ENCODE data around the gene TMEM117.
"Not testable (repeated sequence)": the region's sequence is repeated elsewhere in the genome, so short reads cannot be mapped to it uniquely, and the experiment has no call there.

TMEM117 gene

DNA sequence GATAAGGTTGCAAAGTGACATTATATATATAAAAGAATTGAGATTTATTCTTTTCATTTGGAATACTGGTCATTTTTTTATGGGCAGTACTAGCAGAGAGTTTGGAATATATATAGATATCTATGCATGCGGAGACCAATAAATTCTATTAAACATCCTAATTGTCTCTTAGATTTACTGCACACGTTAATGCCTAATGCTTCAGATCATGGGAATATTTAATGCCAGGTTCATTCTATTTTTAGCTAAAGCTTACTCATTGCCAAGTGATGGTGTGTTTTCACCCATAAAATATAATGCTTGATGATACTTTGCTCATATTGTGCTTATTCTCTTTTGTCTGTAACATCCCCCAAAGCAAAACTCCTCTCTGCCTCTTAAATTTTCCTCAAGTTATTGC, 264.4 kb downstream of the TMEM117 start:
- DNase-seq (ENCODE audit: low read depth): no peak

DNA sequence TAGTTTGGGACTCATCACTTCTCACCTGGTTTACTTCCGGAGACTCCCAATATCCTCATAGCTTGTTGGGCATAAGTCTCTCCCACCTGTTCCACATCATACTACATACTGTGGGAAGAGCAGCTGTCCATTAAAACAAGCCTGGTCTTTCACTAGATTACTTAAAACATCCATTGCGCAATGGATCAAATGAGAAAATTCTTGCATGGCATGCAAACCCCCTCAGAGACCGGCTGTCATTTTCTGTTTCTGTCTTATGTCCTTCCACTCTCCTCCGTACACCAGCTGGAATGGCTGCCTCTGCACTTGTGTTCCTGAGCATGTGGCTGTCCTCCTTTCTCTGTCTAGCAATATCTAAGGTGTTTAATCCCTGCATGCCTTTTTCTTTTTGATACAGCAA, 265.6 kb downstream of the TMEM117 start:
- no peak for DNase-seq (ENCODE audit: low read depth)

DNA sequence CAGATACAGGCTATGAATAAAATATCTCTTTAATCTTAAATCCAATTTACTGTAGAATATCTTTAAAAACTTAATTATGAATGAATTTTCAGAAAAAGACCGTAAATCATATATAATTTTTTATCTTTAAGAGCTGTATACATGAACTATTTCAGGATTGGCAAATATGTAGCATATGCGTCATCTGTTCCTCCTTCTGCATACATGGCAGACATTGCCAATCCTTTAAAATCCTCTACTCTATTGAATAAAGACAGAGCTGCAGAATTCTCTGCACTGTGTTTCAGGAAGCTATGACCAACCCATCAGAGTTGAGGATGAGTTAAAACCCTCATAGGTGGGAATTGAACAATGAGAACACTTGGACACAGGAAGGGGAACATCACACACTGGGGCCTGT, 279.0 kb downstream of the TMEM117 start:
- DNase-seq (ENCODE audit: low read depth): no peak

DNA sequence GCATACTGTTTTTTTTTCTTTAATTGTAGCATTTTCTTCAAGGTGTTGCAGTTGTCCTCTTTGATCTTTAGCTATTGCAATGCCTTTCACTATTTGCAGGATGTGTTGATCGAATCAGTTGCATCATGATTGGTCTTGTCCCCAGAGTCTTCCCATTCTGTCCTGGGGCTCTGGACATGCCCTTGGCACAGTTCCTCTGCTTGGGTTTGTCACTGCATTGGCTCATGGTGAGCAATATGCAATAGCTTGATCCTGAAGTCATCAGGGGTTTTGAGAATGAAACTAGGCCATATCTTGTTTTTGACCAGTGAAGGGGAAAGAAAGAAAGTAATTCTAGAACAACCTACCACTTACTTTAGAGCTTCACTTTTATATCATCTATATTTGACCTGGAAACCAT, 281.5 kb downstream of the TMEM117 start:
- DNase-seq (ENCODE audit: low read depth): peak; percentile 3

DNA sequence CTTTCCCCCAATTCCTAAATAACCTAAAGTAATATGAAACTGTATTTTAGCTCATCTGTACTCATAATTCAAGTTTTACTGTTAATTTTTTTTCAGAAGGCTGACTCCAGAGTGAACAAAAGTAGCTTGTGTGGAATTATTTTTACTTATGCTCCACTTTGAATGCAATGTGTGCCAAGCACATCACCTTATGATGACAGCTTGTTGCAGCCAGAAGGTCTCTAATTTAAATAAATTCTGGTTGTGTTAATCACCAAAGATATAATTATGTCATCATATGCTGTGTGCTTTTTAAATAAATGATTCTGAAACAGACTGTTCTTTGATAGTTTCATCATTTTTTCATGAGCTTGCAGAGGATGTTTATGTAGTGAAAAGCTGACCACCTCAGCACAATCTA, 283.1 kb downstream of the TMEM117 start:
- DNase-seq (ENCODE audit: low read depth): no peak

DNA sequence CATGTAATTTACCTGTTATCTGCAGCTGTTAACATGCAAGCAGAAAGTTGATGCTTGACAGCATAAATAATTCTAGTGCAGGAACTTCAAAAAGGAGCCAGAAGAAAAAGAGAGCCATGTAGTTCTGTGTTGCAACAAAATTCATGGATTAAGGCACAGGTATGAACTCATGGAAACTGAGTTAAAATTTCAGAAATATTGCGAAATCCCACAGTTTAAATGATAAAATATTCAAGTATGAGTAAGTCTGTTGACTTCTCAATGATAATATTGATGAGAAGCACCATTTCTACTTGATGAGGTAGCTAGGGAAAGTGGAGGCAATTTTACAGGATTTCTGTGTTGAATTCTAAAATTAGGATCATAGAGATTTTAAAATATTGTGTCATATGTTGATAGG, 290.9 kb downstream of the TMEM117 start:
- DNase-seq (ENCODE audit: low read depth): no peak

DNA sequence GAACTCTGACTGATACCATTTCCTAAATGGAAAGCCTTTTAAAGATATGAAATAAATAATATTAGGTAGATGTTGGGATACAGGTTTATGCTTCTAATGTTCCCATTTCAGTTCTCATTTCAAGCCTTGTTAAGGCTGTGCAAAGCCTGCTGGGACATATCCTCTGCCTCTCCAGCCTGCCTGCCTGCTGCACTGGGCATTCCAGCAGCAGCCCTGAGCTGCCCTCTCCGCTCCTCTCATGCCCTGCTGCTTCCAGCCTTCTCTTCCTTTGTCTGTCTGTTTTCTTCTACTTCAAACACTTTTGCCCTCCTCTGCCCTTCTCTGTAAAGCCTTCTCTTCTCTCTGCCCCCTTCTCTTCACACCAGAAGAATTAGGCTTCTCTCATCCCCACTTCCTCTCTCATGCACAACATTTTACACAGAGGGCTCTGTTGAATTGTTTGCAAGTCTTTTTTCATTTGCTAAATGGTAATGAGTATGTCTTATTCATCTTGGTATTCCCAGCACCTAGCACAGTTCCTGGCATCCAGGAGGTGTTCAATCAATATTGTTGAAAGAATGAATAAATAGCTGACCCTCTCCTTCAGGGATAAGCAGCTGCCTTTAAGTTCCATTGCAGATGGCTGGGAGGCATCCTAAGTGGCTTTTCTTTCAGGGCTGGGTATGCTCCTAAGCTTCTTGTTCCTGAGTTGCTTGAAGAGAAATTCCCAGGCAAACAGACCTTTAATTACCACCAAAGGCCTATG, 292.3 kb downstream of the TMEM117 start:
- no peak for DNase-seq (ENCODE audit: low read depth)

DNA sequence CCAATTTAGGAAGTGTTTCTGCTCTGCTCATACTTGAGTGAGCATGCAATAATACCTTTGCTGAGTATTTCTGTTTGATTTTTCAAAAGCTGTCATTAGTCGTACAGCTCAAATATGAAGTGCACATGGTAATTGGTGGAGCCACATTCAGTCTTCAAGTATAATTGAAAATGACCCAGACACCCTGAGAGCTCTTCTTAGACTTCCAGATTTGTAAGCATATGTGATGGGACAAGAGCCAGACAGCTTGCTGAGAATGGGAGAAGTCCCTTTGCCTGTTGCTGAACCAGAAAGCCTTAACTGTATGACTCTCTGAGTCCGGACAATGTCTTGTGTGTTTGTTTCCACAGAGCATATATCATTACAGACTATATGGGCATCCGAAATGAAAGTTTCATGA, 307.3 kb downstream of the TMEM117 start:
- DNase-seq (ENCODE audit: low read depth): no peak

DNA sequence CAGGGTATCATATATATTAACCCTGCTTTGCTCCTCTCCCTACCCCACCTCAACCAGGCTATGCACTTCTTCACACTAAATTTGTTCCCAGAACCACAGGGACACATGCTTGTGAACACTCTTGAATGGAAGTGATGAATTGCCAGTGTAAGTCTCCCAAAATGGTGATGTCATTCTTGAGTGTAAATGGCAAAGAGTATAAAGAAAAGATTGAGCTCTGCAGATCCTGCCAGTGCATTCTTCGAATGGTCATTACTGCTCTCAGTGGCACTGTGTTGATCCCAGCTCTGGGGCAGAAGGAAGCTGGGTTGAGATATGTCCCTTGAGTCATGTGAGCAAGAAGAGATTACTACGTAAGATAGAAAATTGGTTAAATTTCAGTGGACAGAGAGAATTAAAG, 313.1 kb downstream of the TMEM117 start:
- DNase-seq (ENCODE audit: low read depth): no peak

DNA sequence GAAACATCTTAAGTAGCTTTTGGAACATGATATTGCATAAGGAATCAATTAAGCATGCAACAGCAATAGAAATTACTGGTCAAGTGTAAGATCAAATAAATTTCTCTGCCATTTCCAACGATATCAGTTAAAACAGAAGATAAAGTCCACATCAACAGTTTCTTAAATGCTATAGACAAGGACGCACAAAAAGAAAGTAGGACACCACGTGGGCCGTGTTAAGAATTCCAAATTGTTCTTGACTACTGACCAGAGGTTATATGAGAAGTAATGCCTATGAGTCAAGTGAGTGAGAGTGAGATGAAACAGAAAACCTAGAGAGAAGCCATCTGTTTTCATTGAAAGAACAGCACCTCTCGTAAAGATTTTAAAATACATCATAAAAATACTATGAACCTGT, 318.2 kb downstream of the TMEM117 start:
- peak; percentile 9 for DNase-seq (ENCODE audit: low read depth)

DNA sequence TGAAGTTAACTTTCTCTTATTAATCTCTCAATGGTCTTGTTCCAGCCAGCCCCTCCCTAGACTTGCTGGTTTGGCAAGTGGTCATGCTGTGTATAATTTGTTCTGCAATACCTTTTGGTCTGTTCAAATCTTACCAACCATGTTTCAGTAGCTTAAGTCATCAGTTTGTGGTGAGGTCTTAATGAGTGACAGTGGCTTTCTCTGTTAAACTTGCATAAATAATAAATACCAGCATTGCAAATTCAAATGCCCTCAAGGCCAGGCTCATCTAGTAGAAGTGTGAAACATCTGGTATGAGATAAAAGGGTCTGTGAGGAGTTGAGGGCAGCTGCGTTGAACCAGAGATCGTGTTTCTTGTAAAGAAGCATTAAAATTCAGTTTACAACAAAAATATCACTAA, 319.5 kb downstream of the TMEM117 start:
- no peak for DNase-seq (ENCODE audit: low read depth)

DNA sequence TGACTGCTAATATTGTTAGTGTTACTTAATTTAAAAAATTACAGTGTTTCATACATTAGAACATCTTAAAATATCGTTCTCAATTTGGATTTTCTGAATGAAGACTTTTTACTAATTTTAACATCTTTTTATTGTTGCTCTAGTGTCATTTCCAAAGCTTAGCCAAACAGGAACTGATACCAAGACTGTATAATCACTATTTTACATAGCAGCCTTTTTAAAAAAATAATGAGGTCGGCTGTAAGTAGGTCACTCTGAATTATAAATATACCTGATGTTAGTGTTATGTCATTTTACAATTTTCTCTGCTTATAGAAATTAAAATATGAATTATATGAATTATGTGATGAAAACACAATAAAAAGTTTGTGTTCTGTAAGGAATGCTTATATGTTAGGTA, 321.5 kb downstream of the TMEM117 start:
- no peak for DNase-seq (ENCODE audit: low read depth)

DNA sequence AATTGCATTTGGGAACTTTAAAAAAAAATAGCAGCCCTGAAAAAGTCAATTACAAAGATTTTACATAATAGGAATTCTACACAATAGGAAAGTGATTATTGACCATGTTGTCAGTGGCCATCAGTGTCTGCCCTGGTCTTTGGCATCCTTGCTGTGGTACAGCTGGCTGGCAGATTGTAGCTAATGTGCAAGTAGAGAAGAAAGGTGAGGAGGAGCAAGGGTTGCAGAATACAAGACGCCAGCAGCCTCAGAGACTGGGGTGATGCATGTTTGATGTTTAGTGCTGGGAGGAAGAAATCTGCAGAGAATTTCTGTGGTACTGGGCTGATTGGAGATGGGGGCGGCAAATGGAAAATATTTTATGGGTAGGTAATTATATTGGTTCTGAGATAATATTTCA, 322.9 kb downstream of the TMEM117 start:
- no peak for DNase-seq (ENCODE audit: low read depth)

DNA sequence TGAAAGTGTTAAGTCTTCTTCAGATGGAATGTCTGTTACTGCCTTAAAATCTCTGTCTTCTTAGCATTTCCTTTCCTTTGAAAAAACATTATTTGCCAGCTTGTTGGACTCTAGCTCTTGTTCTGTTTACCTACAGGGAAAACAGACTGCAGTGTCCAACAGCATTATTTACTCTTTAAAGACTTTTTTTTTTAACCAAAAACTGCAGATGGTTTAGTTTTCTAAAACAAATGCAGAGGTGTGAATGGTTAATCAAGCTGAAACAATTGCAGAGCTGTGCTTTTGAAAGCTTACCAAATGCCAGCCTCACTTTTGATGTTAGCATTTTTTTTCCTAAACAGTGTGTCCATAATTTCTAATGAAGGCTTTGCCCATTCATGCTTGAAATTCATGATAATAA, 323.3 kb downstream of the TMEM117 start:
- no peak for DNase-seq (ENCODE audit: low read depth)

DNA sequence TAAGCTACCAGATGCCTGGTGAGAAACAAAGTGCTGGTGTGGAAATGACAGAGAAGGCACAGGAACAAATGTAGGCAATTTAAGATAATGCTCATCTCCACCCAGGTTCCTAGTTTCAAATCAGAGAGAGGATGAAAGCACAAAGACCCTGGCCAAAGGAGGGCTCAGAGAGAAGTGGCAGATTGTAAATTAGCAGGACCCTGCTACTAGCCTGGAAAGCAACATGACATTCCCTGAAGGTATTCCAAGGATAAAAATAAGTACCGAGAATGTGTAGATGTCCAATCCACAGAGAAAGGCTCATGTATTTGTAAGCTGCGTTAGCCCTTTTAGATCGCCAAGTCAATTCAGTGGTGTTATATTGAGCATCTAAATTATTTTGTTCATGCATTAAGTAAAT, 324.0 kb downstream of the TMEM117 start:
- DNase-seq (ENCODE audit: low read depth): no peak

DNA sequence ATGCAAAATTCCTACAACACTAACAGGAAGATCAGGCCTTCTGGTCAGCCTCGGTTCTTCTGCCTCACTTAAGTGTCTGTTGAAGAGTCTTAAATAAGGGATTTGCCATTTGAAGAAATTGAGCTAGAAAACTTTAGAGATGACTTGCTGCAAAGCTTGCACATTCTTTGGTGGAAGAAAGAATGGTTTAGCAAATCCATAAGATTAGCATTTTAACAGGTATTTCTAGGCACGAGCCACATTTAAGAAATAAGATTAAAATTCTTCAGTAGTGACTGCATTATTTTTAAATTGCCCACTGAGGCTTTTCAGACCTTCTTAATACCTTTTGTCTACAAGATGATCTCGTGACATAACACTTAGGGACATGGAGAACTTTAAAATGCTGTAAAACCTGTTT, 327.1 kb downstream of the TMEM117 start:
- no peak for DNase-seq (ENCODE audit: low read depth)

DNA sequence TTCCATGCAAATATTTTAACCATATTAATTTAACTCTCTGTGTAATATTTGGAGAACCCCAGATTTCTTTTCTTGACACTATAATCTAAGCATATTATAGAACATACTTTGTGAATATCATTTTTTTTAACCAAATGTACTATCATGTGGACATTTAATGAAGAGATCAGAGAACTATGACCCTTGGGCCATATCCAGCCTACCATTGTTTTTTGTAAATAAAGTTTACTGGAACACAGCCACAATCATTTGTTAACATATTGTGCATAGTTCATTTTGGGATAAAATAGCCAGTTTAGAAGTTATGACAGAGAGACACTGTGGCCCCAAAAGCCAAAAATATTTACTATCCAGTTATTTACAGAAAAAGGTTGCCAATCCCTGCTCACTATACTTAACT, 338.2 kb downstream of the TMEM117 start:
- DNase-seq (ENCODE audit: low read depth): no peak

DNA sequence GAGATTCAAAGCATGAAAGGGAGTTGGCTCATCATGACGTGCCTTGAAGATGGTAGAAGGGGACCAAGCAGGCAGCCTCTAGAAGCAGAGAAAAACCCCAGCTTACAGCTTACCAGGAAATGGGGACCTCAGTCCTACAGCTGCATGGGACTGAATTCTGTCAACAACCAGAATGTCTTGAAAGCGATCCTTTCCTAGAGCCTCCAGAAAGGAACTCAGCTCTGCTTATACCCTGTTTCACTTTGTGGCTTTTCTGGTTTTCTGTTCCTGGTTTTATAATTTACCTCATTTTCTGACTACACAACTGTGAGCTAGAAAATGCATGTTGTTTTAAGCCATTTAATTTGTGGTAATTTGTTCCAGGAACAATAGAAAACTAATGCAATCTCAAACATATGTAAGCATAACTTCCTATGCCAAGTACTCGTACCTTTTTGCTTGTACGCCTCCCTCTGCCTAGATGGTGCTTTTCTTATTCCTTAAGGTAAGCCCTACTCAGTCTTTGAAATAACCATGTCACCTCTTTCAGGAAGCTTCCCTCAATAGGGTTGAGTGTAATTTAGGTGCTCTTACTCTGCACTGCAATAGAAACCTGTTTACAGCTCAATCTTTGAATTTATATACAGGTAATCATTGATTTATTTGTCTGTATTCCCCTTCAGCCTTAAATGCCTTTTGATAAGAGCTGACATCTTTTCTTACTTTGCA, 348.8 kb downstream of the TMEM117 start:
- DNase-seq (ENCODE audit: low read depth): no peak

DNA sequence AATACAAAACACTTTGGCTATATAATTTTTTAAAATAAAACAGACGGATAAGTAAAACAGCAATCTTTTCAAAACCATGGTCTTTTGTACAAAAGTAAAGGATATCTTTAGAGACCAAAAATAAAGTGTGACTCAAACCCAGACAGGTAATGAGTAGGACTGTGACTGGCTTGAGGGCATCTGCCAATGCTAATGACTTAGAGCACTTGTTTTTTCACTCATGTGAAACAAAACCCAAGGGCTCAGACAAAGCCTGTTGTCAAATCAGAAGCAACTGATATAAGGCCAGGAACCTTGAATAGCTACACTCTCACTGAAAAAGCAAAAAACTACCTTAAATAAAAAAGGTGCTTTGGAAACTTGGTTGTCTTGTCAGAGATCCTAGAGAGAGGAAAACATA, 357.4 kb downstream of the TMEM117 start:
- DNase-seq (ENCODE audit: low read depth): no peak

DNA sequence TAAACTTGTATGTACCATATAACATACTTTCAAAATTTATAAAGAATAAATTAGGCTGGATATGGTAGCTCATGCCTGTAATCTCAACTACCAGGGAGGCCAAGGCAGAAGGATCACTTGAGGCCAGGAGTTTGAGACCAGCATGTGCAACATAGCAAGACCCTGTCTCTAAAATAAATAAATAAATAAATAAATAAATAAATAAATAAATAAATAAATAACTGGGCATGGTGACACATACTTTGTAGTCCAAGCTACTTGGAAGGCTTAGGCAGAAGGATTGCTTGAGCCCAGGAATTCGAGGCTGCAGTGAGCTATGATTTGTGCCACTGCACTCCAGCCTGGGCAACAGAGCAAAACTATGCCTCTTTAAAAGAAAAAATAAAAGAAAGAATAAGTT, 359.8 kb downstream of the TMEM117 start:
- not testable (repeated sequence) for DNase-seq (ENCODE audit: low read depth)

DNA sequence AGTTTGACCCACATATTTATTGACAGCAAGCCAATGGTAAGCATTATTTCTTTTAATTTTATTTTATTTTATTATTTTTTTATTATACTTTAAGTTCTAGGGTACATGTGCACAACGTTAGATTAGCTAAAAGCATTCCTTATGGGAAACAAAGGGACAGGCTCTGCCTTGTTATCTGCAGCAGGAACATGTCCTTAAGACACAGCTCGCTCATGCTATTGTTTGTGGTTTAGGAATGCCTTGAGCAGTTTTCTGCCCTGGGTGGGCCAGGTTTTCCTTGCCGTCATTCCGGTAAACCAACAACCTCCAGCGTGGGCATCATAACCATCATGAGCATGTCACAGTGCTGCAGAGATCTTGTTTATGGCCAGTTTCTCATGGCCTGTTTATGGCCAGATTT, 370.2 kb downstream of the TMEM117 start:
- no peak for DNase-seq (ENCODE audit: low read depth)

DNA sequence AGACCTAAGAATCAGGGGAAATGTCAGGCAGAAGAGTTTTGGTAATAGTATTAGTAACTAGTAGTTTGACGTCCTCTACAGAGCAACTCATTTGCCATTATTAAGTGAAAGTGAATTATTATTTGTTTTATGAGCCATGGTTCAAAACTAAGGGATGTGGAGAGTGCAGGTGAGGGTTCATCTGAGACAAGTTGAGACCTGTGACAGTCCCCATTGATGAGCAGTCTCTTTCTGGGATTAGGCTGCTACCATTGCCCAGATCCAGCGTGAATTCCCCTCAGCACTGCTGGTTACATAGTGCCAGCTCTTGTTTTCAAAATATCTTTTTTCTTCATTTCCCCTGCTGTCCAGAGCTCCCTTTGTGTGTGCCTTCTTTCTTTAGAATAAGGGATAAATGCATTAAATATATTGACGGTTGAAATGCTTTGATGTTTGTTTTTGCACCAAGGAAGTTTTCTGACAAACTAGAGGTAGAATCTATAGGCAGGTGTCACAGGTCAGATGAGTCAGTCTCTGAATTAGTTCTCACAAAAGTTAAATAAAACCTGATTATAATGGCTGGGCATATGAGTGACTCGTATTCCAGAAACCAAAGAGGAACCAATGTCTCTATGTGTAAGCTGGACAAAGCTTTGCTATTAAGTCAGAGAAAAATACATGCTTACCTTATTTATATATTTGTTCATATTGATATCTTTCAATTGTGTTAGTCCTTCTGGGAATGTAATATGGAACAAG, 381.4 kb downstream of the TMEM117 start:
- no peak for DNase-seq (ENCODE audit: low read depth)

DNA sequence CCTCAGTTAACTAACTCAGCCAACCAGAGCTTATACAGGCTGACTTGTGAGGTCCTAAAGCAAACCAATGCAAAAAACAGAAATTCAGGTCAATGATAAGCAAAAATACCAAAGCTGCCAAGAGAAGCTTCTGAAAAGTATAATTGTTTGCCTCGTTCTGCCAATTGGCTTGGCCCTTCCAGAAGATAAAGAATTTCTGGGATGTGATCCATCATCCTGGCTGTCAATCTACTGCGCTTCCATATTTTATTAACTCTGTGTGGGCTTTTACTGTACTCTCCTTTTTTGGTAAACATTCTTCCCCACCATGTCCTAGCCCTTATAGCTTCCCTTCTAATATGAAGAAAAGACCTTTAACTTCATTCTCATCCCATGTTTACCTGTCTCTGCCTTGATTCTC, 387.9 kb downstream of the TMEM117 start:
- DNase-seq (ENCODE audit: low read depth): no peak
